H54 (cell line): ENCODE results near the gene KLRC3.
"Not testable (repeated sequence)": the region's sequence is repeated elsewhere in the genome, so short reads cannot be mapped to it uniquely, and the experiment has no call there.

Experiments
- DNase-seq: peaks from one replicate; pipeline ENCODE4 v3.0.0; 2011; ENCODE audit warnings: low spot score, mixed read lengths; ENCODE audit not compliant: insufficient read length
- FAIRE-seq: peaks from 3 replicates; lab custom pipeline; 2011; peaks lifted over from hg19 to GRCh38; lab: Jason Lieb, UNC
- POLR2A ChIP-seq: IDR thresholded peaks from 2 replicates; pipeline ENCODE4 v1.6.1; 2011; ENCODE audit warnings: low read depth, mild to moderate bottlenecking, low read length

Gene KLRC3

DNA sequence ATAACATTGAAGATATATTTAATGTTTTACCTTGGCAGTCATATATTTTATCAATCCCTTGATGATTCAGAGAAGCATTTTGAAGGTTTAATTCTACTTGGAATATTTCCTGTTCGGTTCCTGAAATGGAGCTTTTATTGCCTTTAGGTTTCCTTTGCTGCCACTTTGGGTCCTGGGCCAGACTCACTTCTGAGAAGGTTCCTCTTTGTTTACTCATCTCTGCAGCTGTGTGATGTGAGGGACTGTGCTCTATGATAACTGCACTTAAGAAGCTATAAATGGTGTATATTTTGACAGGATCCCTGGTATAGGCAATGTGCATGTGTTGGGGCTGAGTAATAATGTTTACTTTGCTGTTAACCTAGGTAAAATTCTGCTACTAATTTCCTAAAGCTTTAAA is at the start of gene KLRC3:
Gene KLRC3 (minus strand): TSS at position 262 of the 400 bp plus-strand sequence. CDS start 45 bp downstream, at position 217.
- peak; percentile 81 for FAIRE-seq
- DNase-seq: not testable (repeated sequence)

DNA sequence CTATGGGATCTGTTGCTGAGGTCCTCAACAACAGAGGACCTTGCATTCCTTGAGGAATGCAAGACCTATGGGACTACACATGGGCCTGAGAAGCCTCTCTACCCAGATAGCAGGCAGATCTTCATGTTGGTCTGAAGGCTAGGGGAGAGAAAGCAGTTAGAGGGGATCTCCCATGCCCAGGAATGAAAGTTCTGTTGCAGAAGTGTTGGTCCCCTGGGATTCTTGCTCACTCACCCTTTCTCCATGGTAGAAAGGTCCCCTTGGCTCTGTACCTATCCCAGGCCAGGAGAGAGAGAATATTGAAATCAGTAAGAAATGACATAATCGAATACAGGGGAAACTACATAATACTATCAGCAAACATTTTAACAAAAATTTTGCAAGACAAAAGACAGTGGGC is 49.3 kb upstream of the KLRC3 start:
- no peak for TF ChIP-seq POLR2A
- FAIRE-seq: no peak

DNA sequence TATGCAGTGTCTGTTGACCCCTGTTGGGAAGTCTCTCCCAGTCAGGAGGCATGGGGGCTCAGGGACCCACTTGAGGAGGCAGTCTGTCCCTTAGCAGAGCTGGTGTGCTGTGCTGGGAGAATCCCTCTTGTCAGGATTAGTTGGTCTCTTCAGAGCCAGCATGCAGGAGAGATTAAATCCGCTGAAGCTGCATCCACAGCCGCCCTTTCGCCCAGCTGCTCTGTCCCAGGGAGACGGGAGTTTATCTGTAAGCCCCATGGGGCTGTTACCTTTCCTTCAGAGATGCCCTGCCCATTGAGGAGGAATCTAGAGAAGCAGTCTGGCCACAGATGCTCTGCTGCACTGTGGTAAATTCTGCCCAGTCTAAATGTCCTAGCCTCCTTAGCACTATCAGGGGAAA is 45.9 kb upstream of the KLRC3 start:
- TF ChIP-seq POLR2A: no peak
- FAIRE-seq (no peak), DNase-seq (no peak)

More for the DNA sequence above, 49.3 kb upstream of the KLRC3 start:
- no peak for DNase-seq

DNA sequence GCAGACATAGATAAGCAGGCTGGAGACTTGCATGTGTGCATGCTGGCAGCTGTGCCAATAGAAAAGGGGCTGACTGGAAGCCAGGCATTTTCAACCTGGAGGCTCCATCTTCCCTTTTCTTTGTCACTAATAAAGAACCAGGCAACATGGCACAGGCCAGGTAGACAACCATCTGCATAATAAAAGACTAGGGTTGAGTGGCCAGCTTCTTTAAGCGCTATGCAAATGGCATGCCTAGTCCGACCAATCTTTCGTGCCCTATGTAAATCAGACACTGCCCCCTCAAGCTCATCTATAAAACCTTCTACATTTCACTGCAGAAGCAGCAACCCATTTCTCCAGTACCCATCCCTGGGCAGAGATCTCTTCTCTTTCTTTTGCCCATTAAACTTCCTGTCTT is 37.4 kb upstream of the KLRC3 start:
- TF ChIP-seq POLR2A: no peak
- FAIRE-seq (no peak), DNase-seq (no peak)

DNA sequence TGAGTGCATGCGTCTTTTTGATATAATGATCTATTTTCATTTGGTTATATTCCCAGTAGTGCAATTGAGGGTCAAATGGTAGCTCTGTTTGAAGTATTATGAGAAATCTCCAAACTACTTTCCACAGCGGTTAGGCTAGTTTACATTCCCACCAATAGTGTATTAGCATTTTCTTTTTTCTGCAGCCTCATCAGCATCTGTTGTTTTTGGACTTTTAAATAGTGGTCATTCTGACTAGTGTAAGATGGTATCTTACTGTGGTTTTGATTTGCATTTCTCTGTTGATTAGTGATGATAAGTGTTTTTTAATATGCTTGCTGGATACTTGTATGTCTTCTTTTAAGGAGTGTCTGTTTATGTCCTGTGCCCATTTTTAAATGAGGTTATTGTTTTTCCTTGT is 36.5 kb upstream of the KLRC3 start:
- FAIRE-seq: no peak
- TF ChIP-seq POLR2A: no peak
- no peak for DNase-seq

DNA sequence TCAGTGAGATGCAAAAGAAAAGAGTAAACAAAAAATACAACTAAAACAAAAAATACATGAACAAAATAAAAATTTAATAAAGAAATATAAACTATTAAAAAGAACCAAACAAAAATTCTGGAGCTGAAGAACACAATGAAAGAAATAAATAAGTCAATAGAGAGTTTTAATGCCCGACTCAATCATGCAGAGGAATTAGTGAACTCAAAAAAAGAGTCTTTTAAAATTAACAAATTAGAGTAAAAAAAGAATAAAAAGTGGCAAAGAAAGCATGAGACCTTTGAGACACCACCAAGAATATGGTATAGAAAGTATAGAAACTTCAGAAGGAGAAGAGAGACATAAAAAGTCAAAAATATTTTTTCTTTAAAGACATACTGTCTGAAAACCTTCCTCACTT is 35.4 kb upstream of the KLRC3 start:
- TF ChIP-seq POLR2A: no peak
- DNase-seq: no peak
- FAIRE-seq: no peak

DNA sequence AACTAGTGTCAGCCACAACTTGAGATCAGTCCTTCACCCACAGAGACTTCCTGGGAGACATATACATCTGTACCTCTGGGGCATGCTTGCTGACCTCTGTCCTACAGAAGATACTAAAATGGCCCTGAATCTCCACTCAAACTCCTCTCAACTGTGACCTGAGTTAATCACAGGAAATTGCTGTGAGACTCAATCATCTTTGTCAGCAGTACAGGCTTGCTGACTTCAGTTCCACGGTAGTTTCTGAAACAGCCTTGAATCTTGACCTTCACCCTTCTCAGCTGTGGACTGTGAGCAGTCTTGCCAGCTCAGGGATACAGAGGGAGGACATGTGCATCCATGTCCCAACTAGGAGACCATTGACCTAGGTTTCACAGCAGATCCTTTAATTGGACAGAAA is 34.1 kb upstream of the KLRC3 start:
- TF ChIP-seq POLR2A: no peak
- DNase-seq: no peak
- FAIRE-seq: no peak

DNA sequence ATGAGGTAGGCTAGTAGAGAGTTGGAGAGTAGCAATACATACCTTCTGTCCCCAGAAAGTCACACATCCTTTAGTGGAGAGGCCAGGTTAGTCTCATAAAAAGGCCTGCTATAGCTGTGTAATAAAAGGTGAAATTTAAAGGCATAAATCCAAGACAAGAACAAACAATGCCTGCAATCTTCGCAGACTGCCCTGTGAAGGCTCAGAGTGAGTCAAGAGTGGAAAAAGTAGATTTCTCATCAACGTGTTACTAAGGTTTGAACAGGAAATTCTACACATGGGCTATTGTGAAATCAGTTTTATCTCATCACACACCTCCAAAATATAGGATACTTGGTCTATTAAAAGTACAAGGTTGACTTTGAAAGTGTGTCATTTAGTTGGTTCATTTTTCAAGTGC is 32.8 kb upstream of the KLRC3 start, which contains the start of gene KLRC1:
Gene KLRC1 (minus strand): TSS at position 222 of the 400 bp plus-strand sequence. CDS start 2,221 bp downstream, outside the sequence.
- TF ChIP-seq POLR2A: no peak

DNA sequence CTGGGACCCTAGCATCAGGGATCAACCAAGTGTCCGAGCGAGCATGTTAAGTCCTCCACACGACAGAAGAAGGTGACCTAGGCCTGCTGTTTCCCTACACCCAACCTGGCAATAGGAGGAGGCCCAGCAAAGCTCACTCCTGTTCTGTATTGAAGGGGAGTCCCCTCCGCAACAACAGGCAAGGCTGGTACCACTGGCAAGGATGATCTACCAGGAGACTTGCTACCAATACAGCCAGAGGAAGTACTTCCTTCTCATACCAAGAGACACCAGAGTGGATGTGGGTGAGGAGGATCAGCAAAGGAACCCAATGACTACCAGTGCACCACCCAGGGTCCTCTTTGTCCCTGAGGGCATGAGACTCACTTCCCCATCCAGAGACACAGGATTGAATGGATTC is 27.8 kb upstream of the KLRC3 start:
- DNase-seq (no peak), FAIRE-seq (no peak)
- no peak for TF ChIP-seq POLR2A

More for the DNA sequence above, 32.8 kb upstream of the KLRC3 start, which contains the start of gene KLRC1:
- FAIRE-seq (no peak), DNase-seq (no peak)

DNA sequence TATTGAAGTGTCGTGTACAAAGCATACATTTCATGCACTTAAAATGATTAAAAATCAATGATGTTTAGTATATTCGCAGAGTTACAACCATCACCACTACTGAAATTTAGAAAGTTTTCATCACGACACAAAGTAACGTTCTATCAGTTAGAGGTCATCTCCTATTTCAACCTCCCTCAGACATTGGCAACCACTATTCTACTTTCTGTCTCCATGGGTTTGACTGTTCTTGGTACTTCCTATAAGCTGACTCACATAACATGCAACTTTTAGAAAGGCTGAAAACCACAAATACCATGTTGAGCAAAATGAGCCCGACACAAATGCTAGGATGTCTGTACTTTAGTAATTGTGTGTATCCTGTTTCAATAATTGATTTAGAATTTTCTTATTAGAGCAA is 25.7 kb upstream of the KLRC3 start:
- not testable (repeated sequence) for DNase-seq
- FAIRE-seq: peak; percentile 80

DNA sequence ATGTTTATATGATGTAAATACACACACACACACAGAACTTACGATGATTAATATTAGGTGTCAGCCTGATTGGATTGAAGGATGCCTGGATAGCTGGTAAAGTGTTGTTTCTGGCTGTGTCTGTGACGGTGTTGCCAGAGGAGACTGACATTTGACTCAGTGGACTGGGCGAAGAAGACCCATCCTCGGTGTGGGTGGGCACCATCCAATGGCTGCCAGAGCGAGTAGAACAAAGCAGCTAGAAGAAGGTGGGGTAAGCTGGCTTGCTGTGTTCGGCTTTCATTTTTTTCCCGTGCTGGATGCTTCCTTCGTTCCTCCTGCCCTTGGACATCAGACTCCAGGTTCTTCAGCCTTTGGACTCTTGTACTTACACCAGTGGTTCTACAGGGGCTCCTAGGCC is 20.7 kb upstream of the KLRC3 start:
- DNase-seq, FAIRE-seq: not testable (repeated sequence)

DNA sequence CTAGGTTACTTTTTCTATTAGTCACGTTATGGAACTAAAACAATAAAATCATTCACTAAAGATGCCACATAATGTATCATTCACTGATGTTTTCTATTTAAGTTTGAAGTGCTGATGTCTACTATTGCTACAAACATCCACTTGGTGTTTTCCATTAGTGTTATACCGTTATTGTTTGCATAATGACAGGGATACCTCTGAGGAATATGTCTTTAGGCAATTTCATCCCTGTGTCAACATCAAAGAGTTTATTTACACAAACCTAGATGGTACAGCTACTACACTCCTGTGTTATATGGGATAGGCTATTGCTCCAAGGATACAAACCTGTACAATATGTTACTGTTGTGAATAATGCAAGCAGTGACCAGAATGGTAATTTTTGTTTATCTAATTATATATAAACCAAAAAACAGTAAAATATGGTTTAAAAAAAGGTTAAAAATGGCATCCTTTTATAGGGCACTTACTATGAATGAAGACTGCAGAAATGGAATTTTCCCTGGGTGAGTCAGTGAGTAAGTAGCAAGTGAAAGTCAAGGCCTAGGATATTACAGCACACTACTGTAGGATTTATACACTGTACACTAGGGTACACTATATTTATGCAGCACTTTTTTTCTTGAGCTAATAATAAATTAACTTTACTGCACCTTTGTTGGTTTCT is 19.3 kb upstream of the KLRC3 start:
- DNase-seq: not testable (repeated sequence)
- peak; percentile 99 for FAIRE-seq

DNA sequence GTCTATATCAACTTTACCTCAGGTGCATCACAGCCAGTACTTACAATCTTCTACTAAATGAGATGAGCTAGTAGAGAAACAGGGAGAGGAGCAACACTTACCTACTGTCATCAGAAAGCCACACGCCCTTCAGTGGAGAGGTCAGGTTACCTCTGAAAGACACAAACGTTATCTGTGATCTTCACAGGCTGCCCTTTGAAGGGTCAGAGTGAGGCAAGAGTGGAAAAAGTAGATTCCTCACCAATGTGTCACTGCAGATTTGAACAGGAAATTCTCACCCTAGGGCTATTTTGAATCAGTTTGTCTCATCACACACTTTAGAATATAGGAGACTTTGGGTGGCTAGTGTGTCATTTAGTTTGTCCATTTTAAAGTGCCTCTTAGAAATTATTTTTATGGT is 17.2 kb upstream of the KLRC3 start:
- FAIRE-seq: peak; percentile 100
- not testable (repeated sequence) for DNase-seq

DNA sequence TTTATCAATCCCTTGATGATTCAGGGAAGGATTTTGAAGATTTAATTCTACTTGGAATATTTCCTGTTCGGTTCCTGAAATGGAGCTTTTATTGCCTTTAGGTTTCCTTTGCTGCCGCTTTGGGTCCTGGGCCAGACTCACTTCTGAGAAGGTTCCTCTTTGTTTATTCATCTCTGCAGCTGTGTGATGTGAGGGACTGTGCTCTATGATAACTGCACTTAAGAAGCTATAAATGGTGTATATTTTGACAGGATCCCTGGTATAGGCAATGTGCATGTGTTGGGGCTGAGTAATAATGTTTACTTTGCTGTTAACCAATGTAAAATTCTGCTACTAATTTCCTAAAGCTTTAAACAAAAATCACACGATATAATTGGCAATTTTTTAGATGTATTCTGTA is 15.4 kb upstream of the KLRC3 start, which contains the start of gene KLRC2:
Gene KLRC2 (minus strand): TSS at position 195 of the 400 bp plus-strand sequence. CDS start 24 bp downstream, at position 171.
- peak; percentile 94 for FAIRE-seq

DNA sequence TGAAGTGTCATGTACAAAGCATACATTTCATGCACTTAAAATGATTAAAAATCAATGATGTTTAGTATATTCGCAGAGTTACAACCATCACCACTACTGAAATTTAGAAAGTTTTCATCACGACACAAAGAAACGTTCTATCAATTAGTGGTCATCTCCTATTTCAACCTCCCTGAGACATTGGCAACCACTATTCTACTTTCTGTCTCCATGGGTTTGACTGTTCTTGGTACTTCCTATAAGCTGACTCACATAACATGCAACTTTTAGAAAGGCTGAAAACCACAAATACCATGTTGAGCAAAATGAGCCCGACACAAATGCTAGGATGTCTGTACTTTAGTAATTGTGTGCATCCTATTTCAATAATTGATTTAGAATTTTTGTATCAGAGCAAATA is 10.2 kb upstream of the KLRC3 start:
- DNase-seq: not testable (repeated sequence)
- peak; percentile 84 for FAIRE-seq

More for the DNA sequence above, 15.4 kb upstream of the KLRC3 start, which contains the start of gene KLRC2:
- not testable (repeated sequence) for DNase-seq

DNA sequence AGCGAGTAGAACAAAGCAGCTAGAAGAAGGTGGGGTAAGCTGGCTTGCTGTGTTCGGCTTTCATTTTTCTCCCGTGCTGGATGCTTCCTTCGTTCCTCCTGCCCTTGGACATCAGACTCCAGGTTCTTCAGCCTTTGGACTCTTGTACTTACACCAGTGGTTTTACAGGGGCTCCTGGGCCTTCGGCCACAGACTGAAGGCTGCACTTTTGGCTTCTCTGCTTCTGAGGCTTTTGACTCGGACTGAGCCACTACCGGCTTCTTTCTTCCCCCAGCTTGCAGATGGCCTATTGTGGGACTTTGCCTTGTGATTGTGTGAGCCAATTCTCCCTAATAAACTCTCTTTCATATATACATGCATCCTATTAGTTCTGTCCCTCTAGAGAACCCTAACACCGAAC is 5.5 kb upstream of the KLRC3 start:
- DNase-seq, FAIRE-seq: not testable (repeated sequence)

DNA sequence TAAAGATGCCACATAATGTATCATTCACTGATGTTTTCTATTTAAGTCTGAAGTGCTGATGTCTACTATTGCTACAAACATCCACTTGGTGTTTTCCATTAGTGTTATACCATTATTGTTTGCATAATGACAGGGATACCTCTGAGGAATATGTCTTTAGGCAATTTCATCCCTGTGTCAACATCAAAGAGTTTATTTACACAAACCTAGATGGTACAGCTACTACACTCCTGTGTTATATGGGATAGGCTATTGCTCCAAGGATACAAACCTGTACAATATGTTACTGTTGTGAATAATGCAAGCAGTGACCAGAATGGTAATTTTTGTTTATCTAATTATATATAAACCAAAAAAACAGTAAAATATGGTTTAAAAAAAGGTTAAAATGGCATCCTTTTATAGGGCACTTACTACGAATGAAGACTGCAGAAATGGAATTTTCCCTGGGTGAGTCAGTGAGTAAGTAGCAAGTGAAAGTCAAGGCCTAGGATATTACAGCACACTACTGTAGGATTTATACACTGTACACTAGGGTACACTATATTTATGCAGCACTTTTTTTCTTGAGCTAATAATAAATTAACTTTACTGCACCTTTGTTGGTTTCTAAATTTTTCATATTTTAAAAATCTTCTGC is 4.0 kb upstream of the KLRC3 start:
- FAIRE-seq: peak; percentile 94
- DNase-seq: not testable (repeated sequence)

DNA sequence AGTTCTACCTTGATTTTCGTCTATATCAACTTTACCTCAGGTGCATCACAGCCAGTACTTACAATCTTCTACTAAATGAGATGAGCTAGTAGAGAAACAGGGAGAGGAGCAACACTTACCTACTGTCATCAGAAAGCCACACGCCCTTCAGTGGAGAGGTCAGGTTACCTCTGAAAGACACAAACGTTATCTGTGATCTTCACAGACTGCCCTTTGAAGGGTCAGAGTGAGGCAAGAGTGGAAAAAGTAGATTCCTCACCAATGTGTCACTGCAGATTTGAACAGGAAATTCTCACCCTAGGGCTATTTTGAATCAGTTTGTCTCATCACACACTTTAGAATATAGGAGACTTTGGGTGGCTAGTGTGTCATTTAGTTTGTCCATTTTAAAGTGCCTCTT is 1.8 kb upstream of the KLRC3 start:
- peak; percentile 100 for FAIRE-seq
- DNase-seq: not testable (repeated sequence)
